ENCODE measurements around the gene STAG1.
"Not testable (repeated sequence)": the region's sequence is repeated elsewhere in the genome, so short reads cannot be mapped to it uniquely, and the experiment has no call there.

Gene STAG1

DNA sequence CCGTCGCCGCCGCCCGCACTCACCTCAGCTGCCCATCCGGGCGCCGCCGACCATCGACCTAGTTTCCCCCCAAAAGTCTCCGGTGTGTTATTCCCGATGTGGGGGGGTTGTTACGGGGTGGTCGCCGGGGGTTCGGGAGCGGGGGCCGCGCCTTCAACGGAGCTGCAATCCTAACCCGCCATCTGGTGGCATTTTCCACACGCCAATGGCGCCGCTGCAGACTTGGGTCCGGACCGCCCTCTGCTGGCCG is at the start of gene STAG1:
STAG1 (minus strand) TSS at position 207 of the 250 bp plus-strand sequence. CDS start 121,480 bp downstream, outside the sequence.
- no peak for FAIRE-seq
- DNase-seq (ENCODE audit: low spot score): no peak

DNA sequence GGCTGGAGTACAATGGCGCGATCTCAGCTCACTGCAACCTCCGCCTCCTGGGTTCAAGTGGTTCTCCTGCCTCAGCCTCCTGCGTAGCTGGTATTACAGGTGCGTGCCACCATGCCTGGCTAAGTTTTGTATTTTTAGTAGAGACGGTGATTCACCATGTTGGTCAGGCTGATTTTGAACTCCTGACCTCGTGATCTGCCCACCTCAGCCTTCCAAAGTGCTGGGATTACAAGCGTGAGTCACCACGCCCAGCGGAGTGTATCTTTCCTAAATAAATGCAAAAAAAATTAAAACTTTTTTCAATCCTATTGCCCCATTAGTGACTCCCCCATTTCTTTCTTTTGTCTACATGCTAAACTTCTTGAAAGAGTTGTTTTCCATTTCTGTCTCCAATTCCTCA is 49.0 kb upstream of the STAG1 start:
- not testable (repeated sequence) for FAIRE-seq

GRCh38 chr3:136792556-136793330 is 40.6 kb upstream of the STAG1 start:
- FAIRE-seq: no peak
- DNase-seq (ENCODE audit: low spot score): no peak

More for the DNA sequence above, 49.0 kb upstream of the STAG1 start:
- not testable (repeated sequence) for DNase-seq (ENCODE audit: low spot score)

GRCh38 chr3:136790786-136791185 is 38.6 kb upstream of the STAG1 start:
- FAIRE-seq: no peak
- DNase-seq (ENCODE audit: low spot score): no peak

GRCh38 chr3:136789976-136790375 is 37.8 kb upstream of the STAG1 start:
- no peak for DNase-seq (ENCODE audit: low spot score)
- no peak for FAIRE-seq

- DNase-seq (ENCODE audit: low spot score) (no peak), FAIRE-seq (no peak)
Observed at GRCh38 chr3:136788154-136788553, 36.0 kb upstream of the STAG1 start.

- DNase-seq (ENCODE audit: low spot score) (no peak), FAIRE-seq (no peak)
Observed at GRCh38 chr3:136787349-136787748, 35.2 kb upstream of the STAG1 start.

DNA sequence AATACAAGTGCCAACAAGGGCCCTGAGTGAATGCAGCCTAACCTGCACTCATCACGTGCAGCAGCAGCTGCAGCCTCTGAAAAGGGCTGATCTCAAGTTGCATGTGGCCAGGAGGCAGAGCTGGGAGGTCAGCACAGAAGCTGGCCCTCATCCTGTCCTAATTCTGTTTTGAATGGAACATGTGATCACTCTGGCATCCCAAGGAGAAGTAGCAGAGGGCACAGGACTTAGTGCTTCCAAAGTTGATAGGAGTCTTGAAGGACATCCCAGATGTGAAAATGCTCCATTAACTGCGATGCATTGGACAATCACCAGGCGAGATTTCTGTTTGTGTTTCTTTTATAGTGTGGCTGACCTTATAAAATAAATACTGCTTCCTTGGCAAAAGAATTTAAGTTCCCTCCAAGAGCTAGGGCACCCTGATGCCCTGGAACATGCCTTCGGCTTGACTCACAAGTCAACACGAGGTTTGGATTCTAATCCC is 31.6 kb upstream of the STAG1 start:
- FAIRE-seq (no peak), DNase-seq (ENCODE audit: low spot score) (no peak)

DNA sequence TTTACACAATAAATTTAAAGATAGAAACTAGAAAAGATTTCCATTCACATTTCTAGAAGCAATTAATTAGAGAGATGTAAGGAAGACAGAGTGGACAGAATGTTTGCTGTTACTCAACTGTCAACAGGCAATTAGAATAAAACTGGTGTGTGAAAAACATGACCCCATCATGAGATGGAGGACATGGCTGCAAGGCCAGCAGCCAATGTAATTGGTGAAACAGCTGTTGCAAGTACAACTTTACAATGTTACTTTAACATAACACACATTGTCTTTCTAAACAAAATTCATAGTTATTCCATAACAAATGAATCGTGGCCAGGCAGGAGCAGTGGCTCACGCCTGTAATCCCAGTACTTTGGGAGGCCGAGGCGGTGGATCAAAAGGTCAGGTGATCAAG is 28.6 kb upstream of the STAG1 start:
- FAIRE-seq (no peak), DNase-seq (ENCODE audit: low spot score) (no peak)

DNA sequence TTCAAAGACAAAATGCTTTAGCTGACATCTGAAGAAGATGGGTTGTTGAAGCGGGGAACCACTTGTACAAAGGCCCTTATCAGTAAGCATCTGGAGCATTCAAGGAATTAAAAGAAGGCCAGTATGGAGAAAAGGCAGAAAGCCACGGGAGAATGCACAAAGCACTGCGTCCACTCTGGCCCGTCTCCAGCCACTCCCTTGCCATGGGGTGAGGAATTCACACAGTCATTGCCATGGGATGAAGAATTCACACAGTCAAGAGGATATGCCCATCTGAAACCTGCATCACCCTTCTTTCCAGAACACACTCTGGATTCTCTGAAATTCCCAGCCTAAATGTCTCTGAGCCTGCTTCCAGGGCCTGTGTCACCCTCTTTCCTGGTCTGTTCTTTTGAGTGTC is 26.7 kb upstream of the STAG1 start:
- DNase-seq (ENCODE audit: low spot score): no peak
- no peak for FAIRE-seq

DNA sequence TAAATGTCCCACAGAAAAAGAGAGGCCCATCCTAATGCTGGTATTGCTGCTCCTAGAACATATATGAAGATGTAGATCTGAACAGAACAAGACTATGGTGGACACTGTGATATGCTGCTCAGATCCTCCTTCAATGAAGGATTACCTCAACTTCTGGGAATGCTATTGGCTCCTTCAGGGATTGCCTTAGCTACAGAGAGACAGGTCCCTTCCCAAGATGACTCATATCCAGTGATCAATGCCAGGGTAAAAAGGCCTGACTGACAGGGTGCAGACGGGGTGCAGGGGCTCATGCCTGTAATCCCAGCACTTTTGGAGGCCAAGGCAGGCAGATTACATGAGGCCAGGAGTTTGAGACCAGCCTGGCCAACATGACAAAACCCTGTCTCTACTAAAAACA is 20.5 kb upstream of the STAG1 start:
- peak; percentile 17 for FAIRE-seq
- peak; percentile 29 for DNase-seq (ENCODE audit: low spot score)

GRCh38 chr3:136758160-136759102 is 6.3 kb upstream of the STAG1 start:
- not testable (repeated sequence) for DNase-seq (ENCODE audit: low spot score)

GRCh38 chr3:136755192-136755591 is 3.0 kb upstream of the STAG1 start:
- FAIRE-seq (no peak), DNase-seq (ENCODE audit: low spot score) (no peak)

More at GRCh38 chr3:136758160-136759102, 6.3 kb upstream of the STAG1 start:
- FAIRE-seq: not testable (repeated sequence)

DNA sequence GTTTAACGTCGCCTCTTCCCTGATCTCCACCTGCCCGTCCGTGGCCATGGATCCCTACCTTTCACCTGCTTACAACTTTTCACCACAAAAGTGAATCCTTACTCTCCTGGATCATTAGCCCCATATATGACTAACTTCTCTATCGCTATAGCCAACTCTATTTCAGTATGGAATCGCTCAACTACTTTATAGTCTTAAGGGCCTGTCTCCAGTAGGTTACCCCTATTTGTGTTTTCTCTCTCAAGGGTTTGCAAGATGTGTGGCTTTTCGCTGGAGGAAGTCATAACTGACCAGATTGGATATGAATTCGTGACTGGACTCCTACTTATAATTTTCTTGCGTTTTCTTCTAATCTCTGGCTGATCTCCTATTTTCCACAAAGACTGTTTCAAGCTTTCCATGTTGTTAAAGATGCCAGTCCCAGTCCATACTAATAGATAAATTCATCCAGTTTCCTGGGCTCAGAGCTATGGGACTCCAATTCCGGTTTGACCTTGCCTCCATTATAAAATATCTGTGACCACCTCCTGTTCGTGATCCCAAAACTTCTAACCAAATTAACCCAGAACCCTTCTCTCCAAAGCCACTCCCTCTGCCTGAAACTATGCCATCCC is 1.3 kb upstream of the STAG1 start:
- DNase-seq (ENCODE audit: low spot score) (no peak), FAIRE-seq (no peak)

GRCh38 chr3:136752422-136753325 is 496 bp upstream of the STAG1 start:
- no peak for FAIRE-seq

GRCh38 chr3:136751316-136752171 is 634 bp downstream of the STAG1 start:
- no peak for FAIRE-seq
- peak; percentile 59 for DNase-seq (ENCODE audit: low spot score)

More at GRCh38 chr3:136752422-136753325, 496 bp upstream of the STAG1 start:
- DNase-seq (ENCODE audit: low spot score): peak; percentile 91

GRCh38 chr3:136750897-136751315 is 1.3 kb downstream of the STAG1 start:
- FAIRE-seq (no peak), DNase-seq (ENCODE audit: low spot score) (no peak)

DNA sequence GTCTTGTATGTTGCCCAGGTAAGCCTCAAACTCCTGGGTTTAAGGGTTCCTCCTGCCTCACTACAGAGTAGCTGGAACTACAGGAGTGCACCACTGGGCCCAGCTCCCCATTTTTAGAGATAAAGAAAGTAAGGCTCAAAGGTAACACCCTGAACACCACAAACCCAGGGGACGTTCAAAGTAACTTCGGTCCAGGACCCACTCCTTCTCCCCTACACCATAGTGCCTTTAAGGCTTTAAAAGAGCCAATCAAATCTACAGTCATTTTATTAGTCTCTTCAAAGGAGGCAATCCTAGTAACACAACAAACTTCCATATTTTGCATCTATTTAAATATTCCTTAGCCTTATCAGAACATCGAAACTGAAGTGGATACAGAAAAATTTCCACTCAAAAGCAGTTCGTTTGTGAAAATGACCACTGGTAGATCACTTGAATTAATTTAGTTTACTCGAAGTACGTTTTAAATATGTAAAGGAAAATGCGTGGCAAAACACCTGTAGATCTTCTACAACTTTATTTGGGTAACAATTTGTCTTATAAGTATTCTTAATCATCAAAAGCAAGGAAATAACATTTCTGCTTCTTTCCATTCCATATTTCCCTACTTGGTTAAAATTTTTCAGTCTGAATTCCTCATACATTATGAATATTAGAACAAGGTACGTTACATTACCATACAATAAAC is 1.8 kb downstream of the STAG1 start:
- DNase-seq (ENCODE audit: low spot score) (no peak), FAIRE-seq (no peak)

- not testable (repeated sequence) for DNase-seq (ENCODE audit: low spot score); FAIRE-seq
Observed at GRCh38 chr3:136749602-136750001, 2.6 kb downstream of the STAG1 start.

All from urothelium cell line (cell line).